Measurements from ENCODE around the gene RPS6KC1. TPM values are rescaled to one million over a fixed set of nuclear protein-coding genes. Genes with fewer than 3 reads are reported as not detected.
A peak's percentile ranks its signal among the peaks of the same experiment; 100 is the strongest.

Gene RPS6KC1
- total and polyA plus RNA-seq, 9 donors = 6.8 to 24.6 (median 18.8) TPM

DNA sequence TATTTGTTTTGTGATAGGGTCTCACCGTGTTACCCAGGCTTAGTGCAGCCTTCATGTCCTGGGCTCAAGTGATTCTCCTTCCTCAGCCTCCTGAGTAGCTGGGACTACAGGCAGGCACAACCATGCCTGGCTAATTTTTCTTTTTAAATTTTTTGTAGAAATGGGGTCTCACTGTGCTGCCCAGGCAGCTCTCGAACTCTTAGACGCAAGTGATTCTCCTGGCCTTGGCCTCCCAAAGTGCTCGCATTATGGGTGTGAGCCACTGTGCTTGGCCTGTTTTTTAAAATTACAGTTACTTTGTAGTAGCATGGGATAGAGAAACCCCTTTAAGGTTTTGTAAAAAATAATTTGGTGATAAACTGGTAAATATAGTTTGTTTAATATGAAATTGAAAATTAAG is 69.9 kb downstream of the RPS6KC1 start:
- Histone ChIP-seq H3K27me3 (no peaks in the 10 kb centered on the region), H3K27ac (no peak overlapping the region), H3K36me3 (no peaks in the 10 kb centered on the region), H3K4me1 (ENCODE audit: insufficient read depth) (no peaks in the 10 kb centered on the region), H3K4me3 (no peak overlapping the region), H3K9me3 (no peaks in the 10 kb centered on the region)
- DNase-seq = no peak
- intact Hi-C loops (cut with DNase I) = loop anchor here in 1 of 4 donors (10.0 kb wide), 1 partner anchor 1004 kb away; no protein-coding TSS in a partner anchor
- WGBS, 3 donors = 90 to 93% (median 92%) methylated on average over 4 of the region's 4 CpGs
- TF ChIP-seq POLR2A (IDR thresholded peaks at IDR 0.05) (no peak), EP300 (IDR thresholded peaks at IDR 0.05) (no peak)

DNA sequence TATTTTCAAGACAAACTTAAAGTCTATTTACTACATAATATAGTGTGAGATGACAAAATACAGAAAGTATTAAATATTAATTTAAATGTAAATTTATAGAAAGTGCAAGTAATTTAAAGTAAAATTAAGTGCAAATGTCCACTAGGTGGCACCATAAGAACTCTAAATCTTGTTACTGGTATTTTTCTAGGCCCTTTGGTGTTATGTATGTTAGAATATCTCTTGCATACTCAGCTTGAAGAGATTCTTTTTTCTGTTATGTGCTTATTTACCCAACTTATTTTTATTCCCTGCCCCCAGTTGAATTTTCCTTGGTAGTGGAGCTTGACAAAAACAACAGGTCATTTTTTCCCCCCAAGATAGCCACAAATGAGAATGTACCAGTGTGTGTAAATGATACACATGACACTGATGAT is 71.5 kb downstream of the RPS6KC1 start:
- intact Hi-C loops (cut with DNase I) = loop anchor here in 1 of 4 donors (10.0 kb wide), 1 partner anchor 1002 kb away; no protein-coding TSS in a partner anchor
- TF ChIP-seq, protein P1, sequence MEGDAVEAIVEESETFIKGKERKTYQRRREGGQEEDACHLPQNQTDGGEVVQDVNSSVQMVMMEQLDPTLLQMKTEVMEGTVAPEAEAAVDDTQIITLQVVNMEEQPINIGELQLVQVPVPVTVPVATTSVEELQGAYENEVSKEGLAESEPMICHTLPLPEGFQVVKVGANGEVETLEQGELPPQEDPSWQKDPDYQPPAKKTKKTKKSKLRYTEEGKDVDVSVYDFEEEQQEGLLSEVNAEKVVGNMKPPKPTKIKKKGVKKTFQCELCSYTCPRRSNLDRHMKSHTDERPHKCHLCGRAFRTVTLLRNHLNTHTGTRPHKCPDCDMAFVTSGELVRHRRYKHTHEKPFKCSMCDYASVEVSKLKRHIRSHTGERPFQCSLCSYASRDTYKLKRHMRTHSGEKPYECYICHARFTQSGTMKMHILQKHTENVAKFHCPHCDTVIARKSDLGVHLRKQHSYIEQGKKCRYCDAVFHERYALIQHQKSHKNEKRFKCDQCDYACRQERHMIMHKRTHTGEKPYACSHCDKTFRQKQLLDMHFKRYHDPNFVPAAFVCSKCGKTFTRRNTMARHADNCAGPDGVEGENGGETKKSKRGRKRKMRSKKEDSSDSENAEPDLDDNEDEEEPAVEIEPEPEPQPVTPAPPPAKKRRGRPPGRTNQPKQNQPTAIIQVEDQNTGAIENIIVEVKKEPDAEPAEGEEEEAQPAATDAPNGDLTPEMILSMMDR (IDR thresholded peaks at IDR 0.05) = peak; percentile 30 to 58 (median 32)
- TF ChIP-seq EP300 (IDR thresholded peaks at IDR 0.05) = no peak

DNA sequence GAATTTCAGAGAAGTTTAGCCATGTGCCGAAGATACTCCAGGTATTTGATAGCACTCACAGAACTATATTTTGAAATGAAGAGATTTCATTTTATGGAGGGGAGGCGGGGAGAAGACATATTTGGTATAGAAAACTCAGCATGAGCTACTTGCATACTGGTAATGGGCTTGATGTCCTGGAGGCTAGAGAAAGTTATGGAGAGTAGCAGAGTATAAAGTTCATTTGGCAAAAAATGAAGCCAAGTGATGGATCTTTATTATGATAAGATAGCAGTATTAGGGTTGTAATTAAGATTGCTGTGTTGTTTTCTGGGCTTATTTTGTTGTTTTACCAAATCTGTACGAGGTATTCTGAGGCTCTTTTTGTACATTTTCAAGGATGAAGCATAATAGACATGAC is 72.0 kb downstream of the RPS6KC1 start:
- no peak for DNase-seq
- Histone ChIP-seq H3K27me3 (no peaks in the 10 kb centered on the region), H3K9me3 (no peaks in the 10 kb centered on the region), H3K4me1 (ENCODE audit: insufficient read depth) (no peaks in the 10 kb centered on the region), H3K27ac (no peak overlapping the region), H3K36me3 (no peaks in the 10 kb centered on the region), H3K4me3 (no peak overlapping the region)
- intact Hi-C loops (cut with DNase I) = loop anchor here in 1 of 4 donors (10.0 kb wide), 1 partner anchor 1002 kb away; no protein-coding TSS in a partner anchor
- TF ChIP-seq, protein P1 (IDR thresholded peaks at IDR 0.05) = no peak
- no peak for TF ChIP-seq EP300 (IDR thresholded peaks at IDR 0.05)
- no peak for TF ChIP-seq POLR2A (IDR thresholded peaks at IDR 0.05)
- 88 to 92% (median 89%) methylated on average over 3 of the region's 3 CpGs for WGBS, 3 donors

More for the DNA sequence above, 71.5 kb downstream of the RPS6KC1 start:
- Histone ChIP-seq H3K9me3 (no peaks in the 10 kb centered on the region), H3K4me3 (no peak overlapping the region), H3K27me3 (no peaks in the 10 kb centered on the region), H3K27ac (no peak overlapping the region), H3K4me1 (ENCODE audit: insufficient read depth) (no peaks in the 10 kb centered on the region), H3K36me3 (no peaks in the 10 kb centered on the region)
- no peak for DNase-seq

DNA sequence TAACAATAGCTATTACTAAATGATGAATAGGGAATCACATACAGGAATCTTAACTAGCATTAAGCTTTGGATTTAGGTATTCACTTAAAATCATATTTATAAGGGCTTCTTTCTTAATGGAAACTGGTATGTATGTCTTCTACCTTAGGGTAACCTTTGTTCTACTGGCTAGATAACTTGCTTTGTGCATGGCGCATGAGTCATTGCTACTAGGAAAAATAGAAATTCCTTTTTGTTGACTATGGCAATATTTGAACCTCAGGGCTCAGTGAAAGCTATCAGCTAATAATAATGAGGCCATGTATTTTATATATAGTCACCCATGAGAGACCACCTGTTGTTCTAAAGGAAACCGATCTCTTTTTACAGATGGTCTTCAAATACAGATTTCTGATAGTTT is 72.5 kb downstream of the RPS6KC1 start:
- Histone ChIP-seq H3K27me3 (no peaks in the 10 kb centered on the region), H3K4me1 (ENCODE audit: insufficient read depth) (no peaks in the 10 kb centered on the region), H3K27ac (no peak overlapping the region), H3K9me3 (no peaks in the 10 kb centered on the region), H3K36me3 (no peaks in the 10 kb centered on the region), H3K4me3 (no peak overlapping the region)
- intact Hi-C loops (cut with DNase I) = loop anchor here in 1 of 4 donors (10.0 kb wide), 1 partner anchor 1001 kb away; no protein-coding TSS in a partner anchor
- 87 to 97% (median 91%) methylated on average over 2 of the region's 2 CpGs for WGBS, 3 donors
- no peak for DNase-seq
- TF ChIP-seq EP300 (IDR thresholded peaks at IDR 0.05) (no peak), POLR2A (IDR thresholded peaks at IDR 0.05) (no peak)
- TF ChIP-seq, protein P1 (IDR thresholded peaks at IDR 0.05) = no peak

DNA sequence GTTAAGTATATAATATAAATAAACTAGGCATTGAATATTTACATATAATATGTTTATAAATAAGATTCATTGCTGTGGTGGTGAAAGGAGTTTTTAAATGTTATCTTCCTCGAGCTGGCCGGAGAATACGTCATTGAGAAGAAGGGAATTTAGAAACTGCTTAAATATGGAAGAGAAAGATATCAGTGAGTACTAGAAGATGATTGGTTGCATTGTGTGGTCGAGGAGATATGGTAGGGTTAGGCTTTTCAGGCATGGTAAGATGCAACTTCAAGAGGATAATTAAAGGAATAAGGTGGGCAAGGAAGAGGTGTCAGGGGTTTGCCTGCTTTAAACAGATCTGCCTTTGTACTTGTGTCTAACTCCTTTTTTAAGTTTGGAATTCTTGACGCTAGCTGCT is 73.5 kb downstream of the RPS6KC1 start:
- Histone ChIP-seq H3K4me3 (no peak overlapping the region), H3K9me3 (no peaks in the 10 kb centered on the region), H3K27me3 (no peaks in the 10 kb centered on the region), H3K36me3 (no peaks in the 10 kb centered on the region), H3K27ac (no peak overlapping the region), H3K4me1 (ENCODE audit: insufficient read depth) (no peaks in the 10 kb centered on the region)
- 89 to 91% (median 90%) methylated on average over 5 of the region's 5 CpGs for WGBS, 3 donors
- no peak for TF ChIP-seq EP300 (IDR thresholded peaks at IDR 0.05)
- TF ChIP-seq, protein P1 (IDR thresholded peaks at IDR 0.05) = no peak
- no peak for TF ChIP-seq POLR2A (IDR thresholded peaks at IDR 0.05)
- DNase-seq = no peak
- intact Hi-C loops (cut with DNase I) = loop anchor here in 1 of 4 donors (10.0 kb wide), 1 partner anchor 1000 kb away; no protein-coding TSS in a partner anchor

Measured in ovary (tissue), 9 donors.